Kidney (tissue), 22 donors: ENCODE results near the gene RPS24. TPM values are rescaled to one million over a fixed set of nuclear protein-coding genes. Genes with fewer than 3 reads are reported as not detected.

ENCODE experiments used
- DNase-seq, 5 donors: peaks; one replicate each; pipeline ENCODE4 v3.0.0-alpha.2; 2013 to 2020
- FAIRE-seq: peaks from 2 replicates; lab custom pipeline; 2012; peaks lifted over from hg19 to GRCh38; lab: Jason Lieb, UNC
- H3K27ac ChIP-seq, 2 donors: one replicate each; pipeline ENCODE4 v1.7.0; 2013; ENCODE audit warnings: low read depth in 2 of 2, low read length in 2 of 2, inconsistent platforms in 1 of 2
- H3K27me3 ChIP-seq: one replicate; pipeline ENCODE4 v1.7.1; 2013; ENCODE audit warnings: low read length, inconsistent platforms; ENCODE audit not compliant: control insufficient read depth, insufficient read depth
- H3K36me3 ChIP-seq, 3 donors: one replicate each; pipeline versions ENCODE4 v1.7.0 to v1.7.1; 2013; ENCODE audit warnings: low read length in 3 of 3, control low read depth in 1 of 3, inconsistent platforms in 1 of 3; ENCODE audit not compliant: insufficient read depth in 3 of 3, control insufficient read depth in 2 of 3
- H3K4me1 ChIP-seq, 3 donors: one replicate each; pipeline versions ENCODE4 v1.7.0 to v1.7.1; 2013; ENCODE audit warnings: low read length in 3 of 3, inconsistent platforms in 1 of 3, low read depth in 1 of 3; ENCODE audit not compliant: control insufficient read depth in 2 of 3, insufficient read depth in 2 of 3
- H3K4me3 ChIP-seq, 3 donors: one replicate each; pipeline versions ENCODE4 v1.7.0 to v1.8.1; 2013; ENCODE audit warnings: low read length in 3 of 3, control low read depth in 1 of 3, inconsistent platforms in 1 of 3
- H3K9ac ChIP-seq, 3 donors: one replicate each; pipeline versions ENCODE4 v1.7.0 to v1.7.1; 2013; ENCODE audit warnings: low read length in 3 of 3, control low read depth in 1 of 3, inconsistent platforms in 1 of 3
- H3K9me3 ChIP-seq, 3 donors: one replicate each; pipeline versions ENCODE4 v1.7.0 to v1.7.1; 2013; ENCODE audit warnings: low read length in 3 of 3, control low read depth in 1 of 3, inconsistent platforms in 1 of 3; ENCODE audit not compliant: control insufficient read depth in 2 of 3, insufficient read depth in 1 of 3
- intact Hi-C: fragments of 100-400 bp; cut with DNase I; formaldehyde crosslinking; loops from one replicate; pipeline ENCODE4 v1.11.1; 2022
- long read RNA-seq, 10 donors: library from polyadenylated mRNA in 1 of 10; unstranded in 1 of 10; transcript quantifications; one replicate each; pipeline ENCODE4 v2.0.0 and lab custom pipeline, GENCODE V29; 2021 to 2026
- polyA plus RNA-seq: library from polyadenylated mRNA; stranded (reverse); fragments of 350-450 nt; fragmentation: Illumina TruSeq; extraction: RNeasy Lipid Tissue Mini Kit (QIAGEN cat#74804); gene quantifications from one replicate; pipeline ENCODE4 v1.2.3, GENCODE V29; 2014; ENCODE audit warnings: low read depth, low replicate concordance; ENCODE audit not compliant: insufficient read depth
- total RNA-seq: library from RNA; stranded (reverse); fragmentation: NEBNext Ultra II Directional; extraction: Animal tissue kit (Norgen Biotek cat#: 25700); gene quantifications from one replicate; pipeline ENCODE4 v1.2.1, GENCODE V29; 2021
- TF ChIP-seq, protein P1 (sequence below): IDR thresholded peaks from 3 replicates; pipeline ENCODE4 v1.5.1; 2012; ENCODE audit warnings: mild to moderate bottlenecking, moderate library complexity, borderline replicate concordance; ENCODE audit not compliant: insufficient read depth; ENCODE audit errors: extremely low read depth
- donor health status: control.
- donor health status: control.
- donor health status: control.
- donor health status: control.
- donor health status: control.
- donor health status: DM: yes; HTN: yes; CAD: no.
- donor health status: Normal renal cell carcinoma (clear cell type).

The RPS24 gene
- total RNA-seq (1,088 TPM), polyA plus RNA-seq (3,199 TPM)
- long read RNA-seq, donor 1, transcript RPS24-211 (1 exons, 2,146 nt) = minor isoform, 280 of 2,106 reads
- long read RNA-seq, donor 1, transcript RPS24-210 (4 exons, 1,008 nt) = minor isoform, 81 of 2,106 reads
- long read RNA-seq, donor 1, transcript RPS24-207 (3 exons, 1,104 nt) = minor isoform, 72 of 2,106 reads
- long read RNA-seq, donor 1, transcript RPS24-219 (6 exons, 684 nt) = major isoform, 729 of 2,106 reads
- long read RNA-seq, donor 1, partial matches to known transcripts = 581 of 2,106 reads
- long read RNA-seq, donor 1, other reads (novel, unspliced or antisense) = 315 of 2,106 reads
- long read RNA-seq, donor 2, transcript RPS24-207 (3 exons, 1,104 nt) = minor isoform, 114 of 2,654 reads
- long read RNA-seq, donor 2, transcript RPS24-210 (4 exons, 1,008 nt) = minor isoform, 80 of 2,654 reads
- long read RNA-seq, donor 2, transcript RPS24-219 (6 exons, 684 nt) = major isoform, 940 of 2,654 reads
- long read RNA-seq, donor 2, transcript RPS24-211 (1 exons, 2,146 nt) = minor isoform, 377 of 2,654 reads
- long read RNA-seq, donor 2, partial matches to known transcripts = 662 of 2,654 reads
- long read RNA-seq, donor 2, other reads (novel, unspliced or antisense) = 418 of 2,654 reads
- long read RNA-seq, donor 3, transcript RPS24-210 (4 exons, 1,008 nt) = minor isoform, 91 of 3,329 reads
- long read RNA-seq, donor 3, transcript RPS24-219 (6 exons, 684 nt) = major isoform, 1,230 of 3,329 reads
- long read RNA-seq, donor 3, transcript RPS24-207 (3 exons, 1,104 nt) = minor isoform, 88 of 3,329 reads
- long read RNA-seq, donor 3, transcript RPS24-211 (1 exons, 2,146 nt) = minor isoform, 452 of 3,329 reads
- long read RNA-seq, donor 3, partial matches to known transcripts = 709 of 3,329 reads
- long read RNA-seq, donor 3, other reads (novel, unspliced or antisense) = 674 of 3,329 reads
- long read RNA-seq, donor 4, transcript RPS24-214 (5 exons, 634 nt) = minor isoform, 28 of 1,286 reads
- long read RNA-seq, donor 4, transcript RPS24-207 (3 exons, 1,104 nt) = minor isoform, 45 of 1,286 reads
- long read RNA-seq, donor 4, transcript RPS24-211 (1 exons, 2,146 nt) = minor isoform, 260 of 1,286 reads
- long read RNA-seq, donor 4, transcript RPS24-219 (6 exons, 684 nt) = major isoform, 524 of 1,286 reads
- long read RNA-seq, donor 4, partial matches to known transcripts = 166 of 1,286 reads
- long read RNA-seq, donor 4, other reads (novel, unspliced or antisense) = 238 of 1,286 reads
- long read RNA-seq, donor 5, transcript RPS24-219 (6 exons, 684 nt) = major isoform, 63 of 201 reads
- long read RNA-seq, donor 5, transcript RPS24-207 (3 exons, 1,104 nt) = minor isoform, 8 of 201 reads
- long read RNA-seq, donor 5, transcript RPS24-211 (1 exons, 2,146 nt) = minor isoform, 41 of 201 reads
- long read RNA-seq, donor 5, partial matches to known transcripts = 61 of 201 reads
- long read RNA-seq, donor 5, other reads (novel, unspliced or antisense) = 22 of 201 reads
- long read RNA-seq, donor 6, transcript RPS24-211 (1 exons, 2,146 nt) = minor isoform, 945 of 7,230 reads
- long read RNA-seq, donor 6, transcript RPS24-219 (6 exons, 684 nt) = major isoform, 2,402 of 7,230 reads
- long read RNA-seq, donor 6, transcript RPS24-210 (4 exons, 1,008 nt) = minor isoform, 237 of 7,230 reads
- long read RNA-seq, donor 6, transcript RPS24-207 (3 exons, 1,104 nt) = minor isoform, 226 of 7,230 reads
- long read RNA-seq, donor 6, partial matches to known transcripts = 2,070 of 7,230 reads
- long read RNA-seq, donor 6, other reads (novel, unspliced or antisense) = 1,168 of 7,230 reads
- long read RNA-seq, donor 7, transcript RPS24-211 (1 exons, 2,146 nt) = minor isoform, 5 of 43 reads
- long read RNA-seq, donor 7, transcript RPS24-214 (5 exons, 634 nt) = major isoform, 6 of 43 reads
- long read RNA-seq, donor 7, partial matches to known transcripts = 31 of 43 reads
- long read RNA-seq, donor 7, other reads (novel, unspliced or antisense) = 0 of 43 reads
- long read RNA-seq, donor 8, transcript RPS24-211 (1 exons, 2,146 nt) = minor isoform, 427 of 2,938 reads
- long read RNA-seq, donor 8, transcript RPS24-210 (4 exons, 1,008 nt) = minor isoform, 75 of 2,938 reads
- long read RNA-seq, donor 8, transcript RPS24-207 (3 exons, 1,104 nt) = minor isoform, 87 of 2,938 reads
- long read RNA-seq, donor 8, transcript RPS24-219 (6 exons, 684 nt) = major isoform, 968 of 2,938 reads
- long read RNA-seq, donor 8, partial matches to known transcripts = 890 of 2,938 reads
- long read RNA-seq, donor 8, other reads (novel, unspliced or antisense) = 437 of 2,938 reads
- long read RNA-seq, donor 9, transcript RPS24-211 (1 exons, 2,146 nt) = minor isoform, 183 of 1,852 reads
- long read RNA-seq, donor 9, transcript RPS24-214 (5 exons, 634 nt) = minor isoform, 62 of 1,852 reads
- long read RNA-seq, donor 9, transcript RPS24-219 (6 exons, 684 nt) = major isoform, 619 of 1,852 reads
- long read RNA-seq, donor 9, transcript RPS24-210 (4 exons, 1,008 nt) = minor isoform, 59 of 1,852 reads
- long read RNA-seq, donor 9, partial matches to known transcripts = 602 of 1,852 reads
- long read RNA-seq, donor 9, other reads (novel, unspliced or antisense) = 290 of 1,852 reads
- long read RNA-seq, donor 10, transcript RPS24-219 (6 exons, 684 nt) = major isoform, 1,022 of 2,866 reads
- long read RNA-seq, donor 10, transcript RPS24-207 (3 exons, 1,104 nt) = minor isoform, 102 of 2,866 reads
- long read RNA-seq, donor 10, transcript RPS24-210 (4 exons, 1,008 nt) = minor isoform, 90 of 2,866 reads
- long read RNA-seq, donor 10, transcript RPS24-211 (1 exons, 2,146 nt) = minor isoform, 241 of 2,866 reads
- long read RNA-seq, donor 10, partial matches to known transcripts = 868 of 2,866 reads
- long read RNA-seq, donor 10, other reads (novel, unspliced or antisense) = 480 of 2,866 reads

GRCh38 chr10:78033637-78034470, at the start of gene RPS24:
Gene RPS24 (plus strand): TSS chr10:78033863. CDS start chr10:78033902, 39 bp downstream.
- H3K4me1 ChIP-seq = peaks cover 3 to 10% (median 9%) of the 10 kb centered on the region in 3 donors
- peak; percentile 96 for FAIRE-seq

GRCh38 chr10:77984986-77985385, 48.7 kb upstream of the RPS24 start:
- no peaks in the 10 kb centered on the region for H3K9me3 ChIP-seq
- TF ChIP-seq, protein P1, sequence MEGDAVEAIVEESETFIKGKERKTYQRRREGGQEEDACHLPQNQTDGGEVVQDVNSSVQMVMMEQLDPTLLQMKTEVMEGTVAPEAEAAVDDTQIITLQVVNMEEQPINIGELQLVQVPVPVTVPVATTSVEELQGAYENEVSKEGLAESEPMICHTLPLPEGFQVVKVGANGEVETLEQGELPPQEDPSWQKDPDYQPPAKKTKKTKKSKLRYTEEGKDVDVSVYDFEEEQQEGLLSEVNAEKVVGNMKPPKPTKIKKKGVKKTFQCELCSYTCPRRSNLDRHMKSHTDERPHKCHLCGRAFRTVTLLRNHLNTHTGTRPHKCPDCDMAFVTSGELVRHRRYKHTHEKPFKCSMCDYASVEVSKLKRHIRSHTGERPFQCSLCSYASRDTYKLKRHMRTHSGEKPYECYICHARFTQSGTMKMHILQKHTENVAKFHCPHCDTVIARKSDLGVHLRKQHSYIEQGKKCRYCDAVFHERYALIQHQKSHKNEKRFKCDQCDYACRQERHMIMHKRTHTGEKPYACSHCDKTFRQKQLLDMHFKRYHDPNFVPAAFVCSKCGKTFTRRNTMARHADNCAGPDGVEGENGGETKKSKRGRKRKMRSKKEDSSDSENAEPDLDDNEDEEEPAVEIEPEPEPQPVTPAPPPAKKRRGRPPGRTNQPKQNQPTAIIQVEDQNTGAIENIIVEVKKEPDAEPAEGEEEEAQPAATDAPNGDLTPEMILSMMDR = no peak
- no peaks in the 10 kb centered on the region for H3K27me3 ChIP-seq
- DNase-seq (no peak), FAIRE-seq (no peak)
- H3K27ac ChIP-seq = no peak overlapping the region
- no peak overlapping the region for H3K9ac ChIP-seq
- peaks cover 2 to 48% (median 44%) of the 10 kb centered on the region in 3 donors for H3K36me3 ChIP-seq
- intact Hi-C loops = no loop called here
- H3K4me1 ChIP-seq = no peaks in the 10 kb centered on the region
- H3K4me3 ChIP-seq = no peak overlapping the region

More at GRCh38 chr10:78033637-78034470, at the start of gene RPS24:
- intact Hi-C loops = no loop called here
- Histone ChIP-seq H3K36me3 (peaks cover 22 to 30% (median 23%) of the 10 kb centered on the region in 3 donors), H3K27ac (peak within 1 kb of the TSS in 1 of 2 donors; percentile 79), H3K9ac (peak within 1 kb of the TSS; percentile 71 to 91 (median 81)), H3K27me3 (no peaks in the 10 kb centered on the region), H3K9me3 (no peaks in the 10 kb centered on the region), H3K4me3 (peak within 1 kb of the TSS; percentile 73 to 97 (median 96))
- TF ChIP-seq, protein P1 = peak; percentile 7
- DNase-seq = peak; percentile 97 to 99 (median 98)
